Measurements from ENCODE around the gene GLT6D1. TPM values are rescaled to one million over a fixed set of nuclear protein-coding genes. Genes with fewer than 3 reads are reported as not detected.

GLT6D1 gene
- total RNA-seq, 1 donor from 2014 or later: not detected

GRCh38 chr9:135584934-135585333, 54.4 kb downstream of the GLT6D1 start:
- DNase-seq (ENCODE audit: low spot score): no peak

GRCh38 chr9:135584371-135584770, 55.0 kb downstream of the GLT6D1 start:
- DNase-seq (ENCODE audit: low spot score): no peak

- no peak for DNase-seq (ENCODE audit: low spot score)
These were observed 55.7 kb downstream of the GLT6D1 start for GRCh38 chr9:135583688-135584011.

GRCh38 chr9:135582966-135583687, 56.2 kb downstream of the GLT6D1 start:
- DNase-seq (ENCODE audit: low spot score): no peak

GRCh38 chr9:135582541-135582940, 56.8 kb downstream of the GLT6D1 start:
- DNase-seq (ENCODE audit: low spot score): no peak

GRCh38 chr9:135581636-135582426, 57.5 kb downstream of the GLT6D1 start:
- DNase-seq (ENCODE audit: low spot score): no peak

- no peak for DNase-seq (ENCODE audit: low spot score)
These were observed 58.5 kb downstream of the GLT6D1 start for GRCh38 chr9:135580664-135581380.

- DNase-seq (ENCODE audit: low spot score): no peak
These were observed 59.3 kb downstream of the GLT6D1 start for GRCh38 chr9:135579889-135580660.

- DNase-seq (ENCODE audit: low spot score): no peak
These were observed 60.0 kb downstream of the GLT6D1 start for GRCh38 chr9:135579356-135579755.

GRCh38 chr9:135577256-135577655, 62.1 kb downstream of the GLT6D1 start:
- no peak for DNase-seq (ENCODE audit: low spot score)

- no peak for DNase-seq (ENCODE audit: low spot score)
These were observed 63.2 kb downstream of the GLT6D1 start for GRCh38 chr9:135575995-135576631.

GRCh38 chr9:135574943-135575342, 64.4 kb downstream of the GLT6D1 start:
- no peak for DNase-seq (ENCODE audit: low spot score)

- DNase-seq (ENCODE audit: low spot score): no peak
These were observed 65.0 kb downstream of the GLT6D1 start for GRCh38 chr9:135574331-135574730.

Other genes starting within 250 kb of the GLT6D1 start
- 23.3 TPM for gene PPP1R26, start 159.8 kb downstream of the GLT6D1 start, total RNA-seq
- gene MRPS2, start 138.9 kb downstream of the GLT6D1 start, total RNA-seq: 29.3 TPM
- gene LCN1, start 118.1 kb downstream of the GLT6D1 start, total RNA-seq: not detected
- not detected for gene OBP2A, start 93.4 kb downstream of the GLT6D1 start, total RNA-seq
- not detected for gene PAEP, start 77.8 kb downstream of the GLT6D1 start, total RNA-seq
- gene LCN9, start 23.8 kb upstream of the GLT6D1 start, total RNA-seq: not detected
- gene SOHLH1, start 59.9 kb upstream of the GLT6D1 start, total RNA-seq: not detected
- gene KCNT1, start 62.6 kb upstream of the GLT6D1 start, total RNA-seq: 0.12 TPM

Measured in mucosa of gallbladder (tissue), 1 donor.